HG02970 (cell line): ENCODE data around the gene IFNG-AS1.

Experiments
- ATAC-seq: cut with Tn5 transposase; IDR thresholded peaks from one replicate; pipeline ENCODE4 v1.9.1; 2021; ENCODE audit warnings: mild to moderate bottlenecking, moderate library complexity, moderate number of reproducible peaks; ENCODE audit not compliant: unreplicated experiment, low FRiP score

The IFNG-AS1 gene

GRCh38 chr12:68034567-68034966 is 45.3 kb downstream of the IFNG-AS1 start:
- no peak for ATAC-seq

DNA sequence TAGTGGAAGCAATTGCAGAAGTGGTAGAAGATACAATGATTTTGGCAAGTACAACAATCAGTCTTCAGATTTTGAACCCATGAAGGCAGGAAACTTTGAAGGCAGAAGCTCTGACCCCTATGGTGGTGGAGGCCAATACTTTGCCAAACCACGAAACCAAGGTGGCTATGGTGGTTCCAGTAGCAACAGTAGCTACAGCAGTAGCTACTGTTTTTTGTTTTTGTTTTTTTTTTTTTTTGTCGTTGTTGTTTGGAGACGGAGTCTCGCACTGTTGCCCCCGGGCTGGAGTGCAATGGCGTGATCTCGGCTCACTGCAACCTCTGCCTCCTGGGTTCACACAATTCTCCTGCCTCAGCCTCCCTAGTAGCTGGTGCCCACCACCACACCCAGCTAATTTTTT is 47.4 kb downstream of the IFNG-AS1 start:
- ATAC-seq, result no peak

DNA sequence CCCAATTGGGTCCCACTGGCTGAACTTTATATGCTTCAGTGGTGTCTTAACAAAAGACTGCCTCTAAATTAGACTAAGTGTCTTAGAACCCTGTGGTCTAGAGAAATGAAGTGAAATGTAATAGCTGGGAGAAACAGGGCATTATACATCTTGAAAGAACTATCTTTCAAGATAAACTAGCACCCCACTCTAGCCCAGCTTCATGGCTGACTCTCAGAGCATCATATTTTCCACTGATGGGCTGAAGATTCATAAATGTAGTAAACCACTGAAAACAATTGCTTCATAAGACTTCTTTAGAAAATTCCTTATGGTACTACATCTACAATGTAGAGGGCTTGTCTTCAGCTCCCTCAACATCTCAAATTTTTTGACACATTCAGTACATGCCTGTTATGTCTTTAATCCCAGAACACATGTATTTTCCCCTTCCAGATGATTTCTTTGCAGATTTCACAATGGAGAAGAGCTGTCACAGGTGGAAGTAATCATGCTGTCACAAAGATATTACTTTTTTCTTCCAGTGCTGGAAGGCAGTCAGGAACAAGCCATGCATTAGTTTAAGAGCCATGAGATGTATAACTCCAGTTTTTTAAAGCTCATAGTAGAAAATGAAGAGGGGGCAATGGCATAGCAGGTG is 48.5 kb downstream of the IFNG-AS1 start:
- no peak for ATAC-seq

GRCh38 chr12:68038650-68039049 is 49.4 kb downstream of the IFNG-AS1 start:
- no peak for ATAC-seq

- ATAC-seq, result peak; percentile 52
Measured at GRCh38 chr12:68040450-68041075, 51.3 kb downstream of the IFNG-AS1 start.

DNA sequence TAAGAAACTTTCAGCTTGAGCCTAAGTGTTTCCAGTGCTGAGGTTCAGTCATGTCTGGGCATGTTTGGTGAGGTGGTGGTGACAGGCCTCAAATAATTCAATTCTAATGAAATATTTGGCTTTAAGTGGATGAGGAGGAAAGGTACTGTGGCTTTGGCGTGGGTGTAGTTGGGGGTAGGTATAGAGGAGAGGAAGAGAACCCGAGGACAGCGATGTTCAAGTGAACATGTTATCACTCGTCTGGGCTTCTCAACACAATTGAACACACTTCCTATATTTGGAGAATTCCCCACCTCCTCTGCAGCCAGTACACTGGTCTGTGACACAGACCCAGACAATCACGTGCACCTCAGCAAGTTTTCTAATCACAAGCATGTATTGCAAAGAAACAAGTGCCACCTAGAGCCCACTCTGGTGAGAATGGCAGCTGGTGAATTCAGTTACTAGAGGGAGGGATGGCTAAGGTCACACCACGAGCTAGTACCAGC is 53.0 kb downstream of the IFNG-AS1 start:
- ATAC-seq, result peak; percentile 56

DNA sequence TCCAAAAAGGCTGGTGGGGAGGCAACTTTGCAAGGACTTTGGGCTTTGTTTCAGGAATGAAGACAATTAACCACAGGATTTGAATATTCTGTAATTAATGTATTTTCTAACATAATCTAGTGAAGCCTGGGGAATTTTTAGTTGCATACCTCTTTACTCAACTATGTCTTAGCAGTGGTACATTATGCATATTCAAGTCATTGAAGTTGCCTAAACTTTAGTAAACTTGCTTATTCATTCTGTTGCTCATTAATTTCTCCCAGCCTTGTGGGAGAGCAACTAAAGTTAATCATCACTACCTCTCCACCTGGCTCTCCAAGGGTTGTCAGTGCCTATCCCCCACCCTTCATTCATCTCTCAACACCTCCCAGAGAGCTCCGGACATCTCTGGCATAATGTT is 54.2 kb downstream of the IFNG-AS1 start:
- no peak for ATAC-seq

DNA sequence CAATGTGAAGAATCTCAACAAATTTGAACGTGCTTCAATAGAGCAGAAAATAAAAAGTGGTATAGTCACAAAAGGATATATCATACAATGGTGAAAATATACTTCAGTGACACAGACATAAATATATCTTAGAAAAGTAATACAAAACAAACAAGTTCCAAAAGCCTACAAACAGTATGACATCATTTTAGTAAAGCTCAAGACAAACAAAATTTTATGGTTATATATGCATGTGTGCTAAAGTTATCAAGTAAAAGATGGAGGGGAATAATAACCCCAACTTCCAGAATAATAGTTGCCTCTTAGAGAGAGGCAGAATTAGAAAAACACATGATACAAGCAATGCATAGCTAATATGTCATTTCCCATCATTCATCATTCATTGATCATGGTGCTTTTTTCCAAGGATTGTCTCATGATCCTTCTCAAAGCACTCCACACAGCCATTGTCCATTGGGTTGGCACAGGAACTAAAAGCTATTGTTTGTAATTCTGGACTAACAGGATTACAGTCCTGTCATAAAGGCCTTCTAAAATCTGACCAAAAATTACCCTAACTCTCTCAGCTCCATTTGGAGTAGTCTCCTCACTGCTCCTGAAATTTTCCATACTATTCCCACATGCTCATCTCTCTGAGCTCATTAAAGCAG is 59.5 kb downstream of the IFNG-AS1 start:
- ATAC-seq, result no peak

GRCh38 chr12:68056300-68056699 is 67.1 kb downstream of the IFNG-AS1 start:
- ATAC-seq, result no peak

- no peak for ATAC-seq
Measured at GRCh38 chr12:68063900-68064590, 74.8 kb downstream of the IFNG-AS1 start.

DNA sequence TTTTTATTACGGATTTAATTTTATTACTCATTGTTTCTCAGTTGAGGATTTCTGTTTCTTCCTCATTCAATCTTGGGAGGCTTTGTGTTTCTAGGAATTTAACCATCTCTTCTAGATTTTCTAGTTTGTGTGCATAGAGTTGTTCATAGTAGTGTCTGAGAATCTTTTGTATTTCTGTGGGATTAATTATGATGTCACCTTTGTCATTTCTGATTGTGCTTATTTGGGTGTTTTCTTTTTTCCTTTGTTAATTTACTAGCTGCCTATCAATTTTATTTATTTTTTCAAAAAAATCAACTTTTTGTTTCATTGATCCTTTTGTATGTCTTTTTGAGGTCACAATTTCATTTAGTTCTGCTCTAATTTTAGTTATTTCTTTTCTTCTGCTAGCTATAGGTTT is 75.9 kb downstream of the IFNG-AS1 start:
- ATAC-seq, result no peak

GRCh38 chr12:68065687-68066086 is 76.4 kb downstream of the IFNG-AS1 start:
- no peak for ATAC-seq

GRCh38 chr12:68067762-68068376 is 78.6 kb downstream of the IFNG-AS1 start:
- ATAC-seq, result no peak

- no peak for ATAC-seq
Measured at GRCh38 chr12:68069275-68069674, 80.0 kb downstream of the IFNG-AS1 start.
